Upper lobe of left lung (tissue), 4 donors: ENCODE measurements around the gene FLNC.

Source experiments
- CTCF ChIP-seq, 6 experiments: fragments of 450-650 bp in 4 of 6; fragments of 200-600 bp in 2 of 6; sonication (generic) in 2 of 6; IDR thresholded peaks; one replicate each; pipeline ENCODE4 v1.5.1; 2016 to 2019; ENCODE audit warnings: antibody characterized with exemption in 6 of 6
- EP300 ChIP-seq, 4 donors: sonication (generic); formaldehyde crosslinking; IDR thresholded peaks; one replicate each; pipeline ENCODE4 v1.5.1; 2017; ENCODE audit warnings: antibody characterized with exemption in 4 of 4, control low read depth in 2 of 4

GRCh38 chr7:128885370-128886187 lies 55.4 kb downstream of the FLNC start:
- TF ChIP-seq EP300 (IDR thresholded peaks at IDR 0.05) (no peak), CTCF (IDR thresholded peaks at IDR 0.05) (no peak)
